Stimulated activated memory B cell treated with anti-CD40 and anti-IgM and Interleukin-4, amounts not matched to agents 10 μg/mL and 1 μg/mL and 100 μg/mL, for 72 hours (primary cell): ENCODE measurements around the gene AIRE.

Experiments
- ATAC-seq: fragments of 150-1000 bp; cut with Tn5 transposase; 2 replicates; pipeline ENCODE4 v1.10.0; 2021
- H3K27ac Mint-ChIP-seq: one replicate; pipeline ENCODE4 v1.8.0; 2022; ENCODE audit warnings: mild to moderate bottlenecking, mixed read lengths
- H3K27me3 Mint-ChIP-seq: one replicate; pipeline ENCODE4 v1.8.0; 2022; ENCODE audit warnings: mixed read lengths
- H3K36me3 Mint-ChIP-seq: one replicate; pipeline ENCODE4 v1.8.0; 2022; ENCODE audit warnings: mixed read lengths
- H3K4me1 Mint-ChIP-seq: one replicate; pipeline ENCODE4 v1.8.0; 2022; ENCODE audit warnings: mixed read lengths
- H3K4me3 Mint-ChIP-seq: one replicate; pipeline ENCODE4 v1.8.0; 2022; ENCODE audit warnings: mild to moderate bottlenecking, moderate library complexity, mixed read lengths
- H3K9me3 Mint-ChIP-seq: one replicate; pipeline ENCODE4 v1.8.0; 2022; ENCODE audit warnings: mixed read lengths

Gene AIRE

DNA sequence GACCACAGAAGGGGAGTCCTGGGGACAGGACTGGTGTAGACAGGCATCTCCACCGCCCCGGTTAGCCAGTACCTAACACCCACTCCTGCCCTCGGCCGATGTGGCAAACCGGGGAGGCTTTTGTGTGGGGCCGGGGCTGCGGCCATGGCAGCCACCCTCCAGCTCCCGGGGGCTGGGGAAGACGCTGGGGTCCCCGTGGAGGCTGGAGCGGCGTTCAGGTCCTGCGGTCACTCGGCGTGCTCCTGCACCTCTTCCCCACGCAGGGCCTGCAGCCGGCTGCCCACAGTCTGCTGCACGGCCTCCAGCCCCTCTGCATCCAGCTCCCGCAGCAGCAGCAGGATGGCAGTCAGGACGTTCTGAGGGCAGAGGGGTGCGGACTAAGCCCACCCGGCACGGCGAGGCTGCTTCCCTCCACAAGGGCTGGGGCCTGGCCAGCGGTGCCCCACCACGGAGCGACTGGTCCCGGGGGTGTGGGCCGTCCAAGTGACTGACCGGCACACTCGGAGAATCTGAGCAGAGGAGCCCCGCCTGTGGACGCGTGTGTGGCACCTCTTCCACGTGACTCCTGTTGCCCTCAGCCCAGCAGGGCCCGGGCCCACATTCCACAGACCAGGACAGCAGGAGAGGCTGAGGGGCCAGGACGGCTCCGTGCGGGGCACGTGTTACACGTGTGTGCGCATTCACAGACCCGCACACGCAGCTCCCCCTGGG lies 44.5 kb downstream of the AIRE start:
- Mint-ChIP-seq H3K9me3 (no peaks in the 10 kb centered on the region), H3K4me3 (no peak overlapping the region), H3K27me3 (no peaks in the 10 kb centered on the region), H3K27ac (no peak overlapping the region), H3K4me1 (peaks cover 6% of the 10 kb centered on the region), H3K36me3 (peaks cover 11% of the 10 kb centered on the region)
- ATAC-seq = no peak

- H3K27me3 Mint-ChIP-seq = no peaks in the 10 kb centered on the region
Measured at GRCh38 chr21:44330698-44331097, 45.0 kb downstream of the AIRE start.

GRCh38 chr21:44331209-44331608 lies 45.5 kb downstream of the AIRE start:
- ATAC-seq = no peak
- Mint-ChIP-seq H3K4me3 (no peak overlapping the region), H3K36me3 (peaks cover 8% of the 10 kb centered on the region), H3K9me3 (no peaks in the 10 kb centered on the region), H3K27ac (no peak overlapping the region), H3K4me1 (peaks cover 6% of the 10 kb centered on the region), H3K27me3 (no peaks in the 10 kb centered on the region)

More at GRCh38 chr21:44330698-44331097, 45.0 kb downstream of the AIRE start:
- no peak for ATAC-seq
- H3K4me3 Mint-ChIP-seq = no peak overlapping the region
- H3K4me1 Mint-ChIP-seq = peaks cover 6% of the 10 kb centered on the region
- no peaks in the 10 kb centered on the region for H3K9me3 Mint-ChIP-seq
- peaks cover 7% of the 10 kb centered on the region for H3K36me3 Mint-ChIP-seq
- no peak overlapping the region for H3K27ac Mint-ChIP-seq

DNA sequence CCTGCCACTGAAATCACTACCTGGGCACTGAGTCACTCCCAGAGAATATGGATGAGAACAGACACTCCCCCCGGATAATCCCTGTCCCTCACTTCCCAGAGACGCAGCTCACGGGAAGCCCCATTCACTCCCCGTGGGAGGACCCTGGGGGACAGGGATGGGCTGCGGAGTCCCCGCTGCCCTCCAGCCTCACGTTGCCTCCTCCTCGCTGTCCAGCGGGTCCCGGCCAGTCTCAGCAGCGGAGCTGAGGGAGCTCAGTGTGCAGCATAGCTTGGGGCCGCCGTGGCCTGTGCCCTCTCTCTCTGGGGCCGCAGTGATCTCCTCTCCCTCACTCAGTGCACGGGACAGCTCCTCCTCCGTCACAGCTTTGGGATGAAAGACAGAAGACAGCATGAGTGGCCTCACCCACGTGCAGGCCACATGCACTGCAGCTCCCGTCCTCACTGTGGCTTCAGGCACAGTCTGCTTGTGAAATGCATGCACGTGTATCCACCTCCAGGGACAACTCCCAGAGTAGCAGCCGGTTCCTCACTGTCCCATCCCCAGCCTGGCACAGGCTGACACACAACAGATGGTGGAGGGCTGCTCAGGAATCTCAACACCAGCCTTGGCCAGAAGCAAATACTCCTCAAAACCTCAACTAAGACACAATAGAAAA lies 46.1 kb downstream of the AIRE start:
- Mint-ChIP-seq H3K36me3 (peaks cover 13% of the 10 kb centered on the region), H3K27ac (no peak overlapping the region), H3K4me1 (peaks cover 8% of the 10 kb centered on the region), H3K27me3 (no peaks in the 10 kb centered on the region), H3K9me3 (no peaks in the 10 kb centered on the region), H3K4me3 (no peak overlapping the region)
- ATAC-seq = no peak

- Mint-ChIP-seq H3K4me3 (no peak overlapping the region), H3K36me3 (peaks cover 18% of the 10 kb centered on the region), H3K27ac (no peak overlapping the region), H3K27me3 (no peaks in the 10 kb centered on the region), H3K9me3 (no peaks in the 10 kb centered on the region), H3K4me1 (peaks cover 14% of the 10 kb centered on the region)
- ATAC-seq = no peak
Measured at GRCh38 chr21:44332383-44332782, 46.7 kb downstream of the AIRE start.

- Mint-ChIP-seq H3K27me3 (no peaks in the 10 kb centered on the region), H3K27ac (no peak overlapping the region), H3K4me3 (no peak overlapping the region), H3K4me1 (peaks cover 20% of the 10 kb centered on the region), H3K36me3 (peaks cover 18% of the 10 kb centered on the region), H3K9me3 (no peaks in the 10 kb centered on the region)
- no peak for ATAC-seq
Measured at GRCh38 chr21:44332965-44333364, 47.3 kb downstream of the AIRE start.

DNA sequence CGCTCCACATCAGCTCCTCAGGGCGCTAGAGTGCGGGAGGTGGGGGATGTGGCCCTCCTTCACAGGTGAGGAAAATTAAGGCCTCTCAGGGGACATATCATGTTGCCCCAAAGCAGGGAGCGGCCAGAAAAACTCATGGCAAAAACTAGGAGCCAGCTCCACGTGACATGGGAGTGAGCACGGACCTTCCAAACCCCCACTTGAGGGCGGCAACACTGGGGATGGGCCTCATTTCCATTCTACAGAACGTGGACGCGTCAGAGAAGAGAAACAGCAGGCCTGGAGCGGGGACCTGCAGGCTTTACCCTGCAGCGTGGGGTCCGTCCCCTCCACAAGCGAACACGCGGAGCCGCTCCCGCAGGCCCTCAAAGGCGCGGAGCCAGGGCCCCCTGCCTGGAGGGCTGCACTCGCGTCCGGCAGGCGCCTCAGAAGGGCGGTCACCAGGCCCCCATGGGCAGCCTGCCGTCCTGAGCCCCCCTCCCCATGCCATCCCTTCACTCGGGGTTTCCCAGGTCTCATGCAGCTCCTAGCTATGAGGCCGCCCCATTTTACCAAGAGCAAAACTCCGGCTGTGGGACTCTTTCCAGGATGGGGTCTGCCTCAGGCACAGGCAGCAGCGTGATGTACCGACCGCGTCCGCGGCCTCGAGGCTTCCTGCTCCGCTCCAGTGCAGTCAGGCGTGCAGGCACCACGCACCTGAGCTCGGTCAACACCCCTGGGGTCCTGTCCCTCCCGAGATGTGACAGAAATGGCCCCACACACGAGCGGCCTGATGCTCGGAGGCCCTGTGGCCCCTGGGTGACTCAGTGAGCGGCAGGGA lies 48.0 kb downstream of the AIRE start:
- Mint-ChIP-seq H3K9me3 (no peaks in the 10 kb centered on the region), H3K4me3 (no peak overlapping the region), H3K27ac (no peak overlapping the region)

GRCh38 chr21:44334329-44335030 lies 48.8 kb downstream of the AIRE start:
- Mint-ChIP-seq H3K9me3 (no peaks in the 10 kb centered on the region), H3K27ac (no peak overlapping the region), H3K27me3 (no peaks in the 10 kb centered on the region), H3K4me3 (no peak overlapping the region), H3K4me1 (peaks cover 23% of the 10 kb centered on the region), H3K36me3 (peaks cover 18% of the 10 kb centered on the region)
- ATAC-seq = no peak

More for the DNA sequence above, 48.0 kb downstream of the AIRE start:
- Mint-ChIP-seq H3K4me1 (peaks cover 20% of the 10 kb centered on the region), H3K27me3 (no peaks in the 10 kb centered on the region), H3K36me3 (peaks cover 18% of the 10 kb centered on the region)
- no peak for ATAC-seq

GRCh38 chr21:44335266-44336059 lies 49.8 kb downstream of the AIRE start:
- Mint-ChIP-seq H3K4me1 (peaks cover 30% of the 10 kb centered on the region), H3K4me3 (no peak overlapping the region), H3K27ac (no peak overlapping the region), H3K36me3 (peaks cover 18% of the 10 kb centered on the region), H3K9me3 (no peaks in the 10 kb centered on the region), H3K27me3 (no peaks in the 10 kb centered on the region)
- ATAC-seq = no peak

- Mint-ChIP-seq H3K4me3 (no peak overlapping the region), H3K4me1 (peaks cover 35% of the 10 kb centered on the region), H3K27me3 (no peaks in the 10 kb centered on the region), H3K27ac (peak overlapping the region; percentile 17), H3K36me3 (peaks cover 13% of the 10 kb centered on the region), H3K9me3 (no peaks in the 10 kb centered on the region)
- no peak for ATAC-seq
Measured at GRCh38 chr21:44337449-44337848, 51.8 kb downstream of the AIRE start.

GRCh38 chr21:44337941-44338895 lies 52.5 kb downstream of the AIRE start:
- H3K27ac Mint-ChIP-seq = peak overlapping the region; percentile 100
- H3K4me3 Mint-ChIP-seq = peak overlapping the region; percentile 50
- peaks cover 35% of the 10 kb centered on the region for H3K4me1 Mint-ChIP-seq
- peaks cover 13% of the 10 kb centered on the region for H3K36me3 Mint-ChIP-seq
- ATAC-seq = peak; percentile 40
- no peaks in the 10 kb centered on the region for H3K27me3 Mint-ChIP-seq
- no peaks in the 10 kb centered on the region for H3K9me3 Mint-ChIP-seq

GRCh38 chr21:44338971-44339910 lies 53.6 kb downstream of the AIRE start, which contains the start of gene CFAP410:
Gene CFAP410, minus strand, starts transcription at chr21:44339390. Its CDS starts 196 bp downstream, at chr21:44339194.
- H3K4me3 Mint-ChIP-seq = peak within 1 kb of the TSS; percentile 97

More at GRCh38 chr21:44338971-44339910, 53.6 kb downstream of the AIRE start, which contains the start of gene CFAP410:
- no peaks in the 10 kb centered on the region for H3K9me3 Mint-ChIP-seq
- peaks cover 35% of the 10 kb centered on the region for H3K4me1 Mint-ChIP-seq
- ATAC-seq = peak; percentile 96
- H3K36me3 Mint-ChIP-seq = peaks cover 13% of the 10 kb centered on the region
- H3K27ac Mint-ChIP-seq = peak within 1 kb of the TSS; percentile 100
- no peaks in the 10 kb centered on the region for H3K27me3 Mint-ChIP-seq
